ENCODE data around the gene GABPB1. TPM values are rescaled to one million over a fixed set of nuclear protein-coding genes. Genes with fewer than 3 reads are reported as not detected.
A peak's percentile ranks its signal among the peaks of the same experiment; 100 is the strongest.

The GABPB1 gene
- total RNA-seq, 1 donor from 2014 or later, result 69.5 TPM

- no peak overlapping the region for H3K27ac Mint-ChIP-seq
- H3K4me3 Mint-ChIP-seq (ENCODE audit: low read depth), result no peak overlapping the region
- H3K9me3 Mint-ChIP-seq, result no peaks in the 10 kb centered on the region
- peaks cover 6% of the 10 kb centered on the region for H3K4me1 Mint-ChIP-seq (ENCODE audit: low read depth)
- H3K36me3 Mint-ChIP-seq (ENCODE audit: low read depth), result peaks cover 67% of the 10 kb centered on the region
- DNase-seq (ENCODE audit: low spot score), result no peak
- intact Hi-C loops (cut with micrococcal nuclease), result no loop called here
- H3K27me3 Mint-ChIP-seq (ENCODE audit: low read depth), result no peaks in the 10 kb centered on the region
Observed at GRCh38 chr15:50298340-50298739, 56.7 kb downstream of the GABPB1 start.

DNA sequence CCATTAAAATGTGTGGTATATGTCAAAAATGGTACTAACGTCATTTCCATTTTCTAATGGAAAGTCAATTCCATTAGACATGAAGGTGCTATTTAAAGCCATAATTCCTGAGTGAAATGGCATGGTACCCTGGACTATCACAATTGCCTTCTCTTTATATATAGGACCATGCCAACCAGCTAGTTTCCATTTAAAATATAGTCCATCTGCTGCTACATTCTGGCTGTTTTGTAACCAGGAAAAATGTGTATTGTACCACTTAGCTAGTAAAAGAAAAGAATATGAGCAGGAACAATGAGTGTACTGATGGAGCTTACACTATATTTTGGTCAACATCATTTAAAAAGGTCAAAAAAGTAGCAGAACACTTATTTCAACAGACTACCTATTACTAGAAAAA is 59.0 kb downstream of the GABPB1 start:
- Mint-ChIP-seq H3K9me3 (no peaks in the 10 kb centered on the region), H3K27me3 (ENCODE audit: low read depth) (no peaks in the 10 kb centered on the region), H3K4me3 (ENCODE audit: low read depth) (no peak overlapping the region), H3K4me1 (ENCODE audit: low read depth) (peaks cover 3% of the 10 kb centered on the region), H3K27ac (no peak overlapping the region), H3K36me3 (ENCODE audit: low read depth) (peaks cover 54% of the 10 kb centered on the region)
- no peak for DNase-seq (ENCODE audit: low spot score)
- intact Hi-C loops (cut with micrococcal nuclease), result no loop called here

- peaks cover 1% of the 10 kb centered on the region for H3K4me1 Mint-ChIP-seq (ENCODE audit: low read depth)
- H3K9me3 Mint-ChIP-seq, result no peaks in the 10 kb centered on the region
- peaks cover 59% of the 10 kb centered on the region for H3K36me3 Mint-ChIP-seq (ENCODE audit: low read depth)
Observed at GRCh38 chr15:50289749-50290148, 65.2 kb downstream of the GABPB1 start.

DNA sequence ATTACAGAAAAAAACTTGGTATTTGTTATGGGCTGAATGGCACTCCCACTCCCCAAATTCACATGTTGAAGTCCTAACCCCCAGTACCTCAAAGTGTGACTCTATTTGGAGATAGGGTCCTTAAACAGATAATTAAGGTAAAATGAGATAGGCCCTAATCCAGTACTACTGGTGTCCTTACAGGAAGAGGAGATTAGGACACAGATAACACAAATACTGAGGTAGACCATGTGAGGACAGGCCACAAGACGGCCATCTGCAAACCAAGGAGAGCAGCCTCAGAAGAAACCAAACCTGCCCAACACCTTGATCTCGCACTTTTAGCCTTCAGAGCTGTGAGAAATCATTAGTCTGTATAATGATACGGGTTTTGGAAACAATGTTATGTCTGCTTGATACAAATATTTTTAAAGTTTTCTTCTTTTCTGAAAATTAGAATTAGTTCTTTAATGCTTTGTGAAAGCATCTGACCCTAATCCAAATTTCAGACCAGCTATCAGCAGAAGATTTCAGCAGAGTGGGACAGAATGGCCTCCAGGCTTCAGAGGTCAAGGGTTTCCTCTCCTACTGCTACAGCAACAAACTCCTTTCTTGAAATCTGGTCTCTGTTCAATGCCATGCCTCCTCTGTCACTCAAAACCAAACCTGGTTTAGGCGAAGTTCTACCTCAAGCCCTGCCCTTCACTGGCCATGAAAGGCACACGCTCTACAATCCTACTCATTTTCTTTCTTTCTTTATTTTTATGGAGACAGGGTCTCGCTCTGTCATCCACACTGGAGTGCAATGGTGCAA is 67.5 kb downstream of the GABPB1 start:
- H3K4me3 Mint-ChIP-seq (ENCODE audit: low read depth), result no peak overlapping the region
- H3K4me1 Mint-ChIP-seq (ENCODE audit: low read depth), result peaks cover 1% of the 10 kb centered on the region
- H3K9me3 Mint-ChIP-seq, result no peaks in the 10 kb centered on the region
- no peaks in the 10 kb centered on the region for H3K27me3 Mint-ChIP-seq (ENCODE audit: low read depth)
- peaks cover 61% of the 10 kb centered on the region for H3K36me3 Mint-ChIP-seq (ENCODE audit: low read depth)
- intact Hi-C loops (cut with micrococcal nuclease), result no loop called here
- peak overlapping the region; percentile 13 for H3K27ac Mint-ChIP-seq
- no peak for DNase-seq (ENCODE audit: low spot score)

More at GRCh38 chr15:50289749-50290148, 65.2 kb downstream of the GABPB1 start:
- H3K27me3 Mint-ChIP-seq (ENCODE audit: low read depth), result no peaks in the 10 kb centered on the region
- H3K27ac Mint-ChIP-seq, result no peak overlapping the region
- no peak for DNase-seq (ENCODE audit: low spot score)
- no peak overlapping the region for H3K4me3 Mint-ChIP-seq (ENCODE audit: low read depth)
- intact Hi-C loops (cut with micrococcal nuclease), result no loop called here

GRCh38 chr15:50281427-50281826 is 73.6 kb downstream of the GABPB1 start:
- H3K4me1 Mint-ChIP-seq (ENCODE audit: low read depth), result peaks cover 10% of the 10 kb centered on the region
- H3K36me3 Mint-ChIP-seq (ENCODE audit: low read depth), result peaks cover 58% of the 10 kb centered on the region
- H3K9me3 Mint-ChIP-seq, result no peaks in the 10 kb centered on the region
- no peaks in the 10 kb centered on the region for H3K27me3 Mint-ChIP-seq (ENCODE audit: low read depth)
- H3K4me3 Mint-ChIP-seq (ENCODE audit: low read depth), result no peak overlapping the region
- intact Hi-C loops (cut with micrococcal nuclease), result no loop called here
- no peak for DNase-seq (ENCODE audit: low spot score)
- H3K27ac Mint-ChIP-seq, result no peak overlapping the region

DNA sequence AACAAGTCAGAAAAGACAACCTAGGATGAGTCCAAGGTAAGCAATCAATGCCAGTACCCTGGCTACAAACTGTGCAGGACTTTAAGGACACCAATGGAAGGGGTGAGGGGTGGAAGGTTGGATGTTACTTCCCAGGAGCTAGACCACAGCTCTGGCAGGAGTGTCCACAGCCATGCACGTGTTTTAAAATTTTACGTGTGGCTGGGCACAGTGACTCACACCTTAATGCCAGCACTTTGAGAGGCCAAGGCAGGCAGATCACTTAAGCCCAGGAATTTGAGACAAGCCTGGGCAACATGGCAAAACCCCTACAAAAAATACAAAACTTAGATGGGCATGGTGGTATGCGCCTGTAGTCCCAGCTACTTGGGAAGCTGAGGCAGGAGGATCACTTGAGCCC is 74.7 kb downstream of the GABPB1 start:
- Mint-ChIP-seq H3K27me3 (ENCODE audit: low read depth) (no peaks in the 10 kb centered on the region), H3K4me3 (ENCODE audit: low read depth) (no peak overlapping the region), H3K36me3 (ENCODE audit: low read depth) (peaks cover 58% of the 10 kb centered on the region), H3K4me1 (ENCODE audit: low read depth) (peaks cover 17% of the 10 kb centered on the region), H3K27ac (no peak overlapping the region), H3K9me3 (no peaks in the 10 kb centered on the region)
- no peak for DNase-seq (ENCODE audit: low spot score)
- intact Hi-C loops (cut with micrococcal nuclease), result no loop called here

GRCh38 chr15:50278496-50278895 is 76.5 kb downstream of the GABPB1 start:
- Mint-ChIP-seq H3K4me1 (ENCODE audit: low read depth) (peaks cover 22% of the 10 kb centered on the region), H3K36me3 (ENCODE audit: low read depth) (peaks cover 50% of the 10 kb centered on the region), H3K27ac (peak overlapping the region; percentile 46), H3K27me3 (ENCODE audit: low read depth) (no peaks in the 10 kb centered on the region), H3K9me3 (no peaks in the 10 kb centered on the region), H3K4me3 (ENCODE audit: low read depth) (no peak overlapping the region)
- no peak for DNase-seq (ENCODE audit: low spot score)
- intact Hi-C loops (cut with micrococcal nuclease), result no loop called here

- Mint-ChIP-seq H3K4me3 (ENCODE audit: low read depth) (no peak overlapping the region), H3K4me1 (ENCODE audit: low read depth) (peaks cover 24% of the 10 kb centered on the region), H3K27me3 (ENCODE audit: low read depth) (no peaks in the 10 kb centered on the region), H3K27ac (no peak overlapping the region), H3K36me3 (ENCODE audit: low read depth) (peaks cover 50% of the 10 kb centered on the region), H3K9me3 (no peaks in the 10 kb centered on the region)
- no peak for DNase-seq (ENCODE audit: low spot score)
- intact Hi-C loops (cut with micrococcal nuclease), result no loop called here
Observed at GRCh38 chr15:50277370-50277769, 77.6 kb downstream of the GABPB1 start.

DNA sequence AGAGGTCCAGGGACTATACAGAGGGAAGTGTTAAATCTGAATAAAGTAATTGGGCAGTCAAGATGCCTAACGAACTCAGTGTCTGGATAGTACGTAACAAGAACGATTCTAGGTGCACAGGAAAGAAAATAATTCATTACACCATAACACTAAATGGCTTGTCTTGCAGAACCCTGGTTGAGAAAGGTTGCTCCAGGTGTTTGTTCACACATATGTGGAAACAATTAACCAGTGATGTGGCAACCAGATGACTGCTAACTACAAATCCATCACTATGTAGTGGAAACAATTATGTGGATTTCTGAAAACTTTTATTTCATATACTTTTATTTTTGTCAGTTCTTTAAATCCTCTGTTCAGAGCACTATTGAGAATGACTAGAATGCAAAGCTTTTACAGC is 79.1 kb downstream of the GABPB1 start:
- no peak overlapping the region for H3K4me3 Mint-ChIP-seq (ENCODE audit: low read depth)
- intact Hi-C loops (cut with micrococcal nuclease), result loop anchor here (1.0 kb wide), 1 partner anchor 15 kb away; no protein-coding TSS in a partner anchor
- DNase-seq (ENCODE audit: low spot score), result no peak
- H3K27me3 Mint-ChIP-seq (ENCODE audit: low read depth), result no peaks in the 10 kb centered on the region
- no peaks in the 10 kb centered on the region for H3K9me3 Mint-ChIP-seq
- peak overlapping the region; percentile 40 for H3K27ac Mint-ChIP-seq
- H3K4me1 Mint-ChIP-seq (ENCODE audit: low read depth), result peaks cover 25% of the 10 kb centered on the region
- peaks cover 49% of the 10 kb centered on the region for H3K36me3 Mint-ChIP-seq (ENCODE audit: low read depth)

- H3K27me3 Mint-ChIP-seq (ENCODE audit: low read depth), result no peaks in the 10 kb centered on the region
- peaks cover 41% of the 10 kb centered on the region for H3K36me3 Mint-ChIP-seq (ENCODE audit: low read depth)
- peaks cover 25% of the 10 kb centered on the region for H3K4me1 Mint-ChIP-seq (ENCODE audit: low read depth)
- intact Hi-C loops (cut with micrococcal nuclease), result loop anchor here (1.0 kb wide), 1 partner anchor 14 kb away; no protein-coding TSS in a partner anchor
- peak overlapping the region; percentile 38 for H3K27ac Mint-ChIP-seq
- DNase-seq (ENCODE audit: low spot score), result no peak
- no peaks in the 10 kb centered on the region for H3K9me3 Mint-ChIP-seq
- no peak overlapping the region for H3K4me3 Mint-ChIP-seq (ENCODE audit: low read depth)
Observed at GRCh38 chr15:50275091-50275490, 79.9 kb downstream of the GABPB1 start.

DNA sequence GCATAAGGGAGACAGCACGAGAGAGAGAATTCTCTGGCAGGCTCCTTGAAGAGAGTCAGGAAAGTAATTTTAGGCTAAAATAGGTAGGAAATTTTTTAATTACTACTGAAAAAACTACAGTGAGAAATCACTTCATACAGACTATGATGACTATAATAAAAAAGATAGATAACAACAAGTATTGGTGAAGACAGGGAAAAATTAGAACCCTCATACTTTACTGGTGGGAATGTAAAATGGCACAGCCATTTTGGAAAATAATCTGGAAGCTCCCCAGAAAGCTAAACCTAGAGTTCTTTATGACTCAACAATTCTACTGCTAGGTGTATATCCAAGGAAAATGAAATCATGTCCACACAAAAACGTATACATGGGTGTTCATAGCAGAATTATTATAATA is 87.4 kb downstream of the GABPB1 start:
- intact Hi-C loops (cut with micrococcal nuclease), result no loop called here
- H3K9me3 Mint-ChIP-seq, result peaks cover 16% of the 10 kb centered on the region
- DNase-seq (ENCODE audit: low spot score), result no peak
- no peak overlapping the region for H3K27ac Mint-ChIP-seq
- peaks cover 23% of the 10 kb centered on the region for H3K4me1 Mint-ChIP-seq (ENCODE audit: low read depth)
- peaks cover 5% of the 10 kb centered on the region for H3K36me3 Mint-ChIP-seq (ENCODE audit: low read depth)
- H3K27me3 Mint-ChIP-seq (ENCODE audit: low read depth), result no peaks in the 10 kb centered on the region
- H3K4me3 Mint-ChIP-seq (ENCODE audit: low read depth), result no peak overlapping the region

GRCh38 chr15:50265620-50266019 is 89.4 kb downstream of the GABPB1 start, which contains the start of gene HDC:
TSS of gene HDC (minus strand) at chr15:50265726. CDS start at chr15:50265623, 103 bp downstream.
- H3K9me3 Mint-ChIP-seq, result peaks cover 16% of the 10 kb centered on the region
- peaks cover 5% of the 10 kb centered on the region for H3K36me3 Mint-ChIP-seq (ENCODE audit: low read depth)
- intact Hi-C loops (cut with micrococcal nuclease), result no loop called here
- H3K27ac Mint-ChIP-seq, result peak within 1 kb of the TSS; percentile 98
- no peaks in the 10 kb centered on the region for H3K27me3 Mint-ChIP-seq (ENCODE audit: low read depth)
- H3K4me3 Mint-ChIP-seq (ENCODE audit: low read depth), result no peak within 1 kb of the TSS
- no peak for DNase-seq (ENCODE audit: low spot score)
- H3K4me1 Mint-ChIP-seq (ENCODE audit: low read depth), result peaks cover 41% of the 10 kb centered on the region

DNA sequence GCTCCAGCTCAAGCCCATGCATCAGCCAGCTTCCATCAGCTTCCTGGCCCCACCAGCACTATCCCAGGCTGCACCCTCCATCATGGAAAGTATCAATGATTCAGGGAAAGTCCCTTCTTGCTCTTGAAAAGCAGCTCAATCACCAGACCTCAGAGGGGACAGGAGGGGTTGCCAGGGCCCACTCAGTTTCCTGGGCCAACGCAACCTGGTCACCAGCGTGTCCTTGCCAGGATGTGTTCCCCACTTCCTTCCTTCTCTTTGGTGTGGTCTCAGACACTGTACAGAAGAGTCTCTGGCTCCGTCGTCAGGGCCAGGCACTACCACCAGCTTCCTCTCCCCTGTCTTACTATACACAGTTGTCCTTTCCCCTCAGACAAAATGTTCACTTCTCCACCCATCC is 92.5 kb downstream of the GABPB1 start:
- H3K9me3 Mint-ChIP-seq, result peaks cover 6% of the 10 kb centered on the region
- peak overlapping the region; percentile 98 for H3K27ac Mint-ChIP-seq
- intact Hi-C loops (cut with micrococcal nuclease), result loop anchor here (1.0 to 5.0 kb wide), 5 partner anchors 55 to 1385 kb away; partner anchors contain the start of gene EID1
- H3K4me1 Mint-ChIP-seq (ENCODE audit: low read depth), result peaks cover 62% of the 10 kb centered on the region
- peaks cover 5% of the 10 kb centered on the region for H3K36me3 Mint-ChIP-seq (ENCODE audit: low read depth)
- peak overlapping the region; percentile 0 for H3K4me3 Mint-ChIP-seq (ENCODE audit: low read depth)
- DNase-seq (ENCODE audit: low spot score), result peak; percentile 63
- no peaks in the 10 kb centered on the region for H3K27me3 Mint-ChIP-seq (ENCODE audit: low read depth)

Measured in activated T-helper 2 cell treated with anti-CD3 and anti-CD28 coated beads, Interferon-gamma antibody, Interleukin-2, Interleukin-4, amounts not matched to agents 10 μg/mL and 5 μg/mL and 100 μg/mL, durations not matched to agents 14 hours and 24 hours and 36 hours (primary cell).